Measurements from ENCODE around the gene CCDC92. TPM values are rescaled to one million over a fixed set of nuclear protein-coding genes. Genes with fewer than 3 reads are reported as not detected.

CCDC92 gene
- total and polyA plus RNA-seq, 2 of the 8 experiments (the other 6 are each of a cell fraction or from before 2014, with no cell fraction given), result 0.43 to 0.51 TPM

DNA sequence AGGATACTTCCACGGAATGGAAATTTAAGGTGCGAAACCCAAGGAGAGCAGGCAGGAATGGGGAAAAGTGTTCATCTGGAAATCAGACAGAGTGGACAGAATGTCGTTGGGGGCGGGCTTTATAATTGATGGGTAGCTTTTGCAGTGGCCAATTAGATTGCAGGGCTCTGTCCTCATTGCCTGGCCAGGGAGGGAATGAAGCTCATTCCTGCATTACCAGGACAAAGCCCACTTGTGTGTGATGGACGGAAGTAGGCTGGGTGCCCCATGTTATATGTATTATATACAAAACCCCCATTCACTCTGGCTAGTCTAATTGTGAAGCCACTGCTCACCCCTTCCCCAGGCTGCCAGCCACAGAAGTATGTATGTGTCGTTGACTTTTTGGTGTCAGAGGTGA lies 23.9 kb upstream of the CCDC92 start:
- Histone ChIP-seq H4K8ac (ENCODE audit: extremely low read depth, insufficient read depth, low read length) (no peak overlapping the region), H3K4me2 (ENCODE audit: insufficient read depth in 1 of 2, low read depth in 2 of 2, low read length in 2 of 2) (no peak overlapping the region), H3K36me3 (ENCODE audit: control insufficient read depth in 2 of 4, insufficient read depth in 4 of 4, low read length in 3 of 4) (peaks cover 0 to 3% (median under 1%) of the 10 kb centered on the region in 4 experiments; a peak in 1 of 8 replicates), H3K79me2 (ENCODE audit: control insufficient read depth in 1 of 2, insufficient read depth in 2 of 2, low read length in 2 of 2) (no peaks in the 10 kb centered on the region), H3K27ac (ENCODE audit: low read depth, low read length) (no peak overlapping the region), H3K18ac (ENCODE audit: extremely low read depth, low read length) (no peak overlapping the region), H3K79me1 (ENCODE audit: low read depth, low read length) (no peaks in the 10 kb centered on the region; the same call in 1 of the 2 replicates), H3K4me3 (ENCODE audit: extremely low read depth in 1 of 4, insufficient read depth in 2 of 4, low read depth in 3 of 4, low read length in 4 of 4) (no peak overlapping the region), H2BK5ac (ENCODE audit: low read depth, low read length) (no peak overlapping the region), H3K4ac (replicated peaks; ENCODE audit: insufficient read length, low read depth, low read length) (no peak overlapping the region), H2AFZ (ENCODE audit: low read length) (no peak overlapping the region), H2BK120ac (replicated peaks; ENCODE audit: low read depth, low read length) (no peak overlapping the region), H3K4me1 (replicated peaks in 1 of 4; ENCODE audit: control insufficient read depth in 3 of 4, insufficient read depth in 4 of 4, low read length in 3 of 4) (peaks cover 0 to 3% (median 0%) of the 10 kb centered on the region in 4 experiments; a peak in 2 of 7 replicates), H2BK12ac (ENCODE audit: low read depth, low read length) (no peak overlapping the region), H3K23me2 (ENCODE audit: low read depth, low read length) (no peaks in the 10 kb centered on the region), H3K9ac (replicated peaks in 1 of 4; ENCODE audit: extremely low read depth in 1 of 4, low read depth in 3 of 4, low read length in 3 of 4) (no peak overlapping the region), H3K9me3 (ENCODE audit: insufficient read depth in 2 of 2, low read depth in 1 of 2, low read length in 1 of 2) (no peaks in the 10 kb centered on the region), H2BK20ac (ENCODE audit: low read length) (no peak overlapping the region), H4K91ac (replicated peaks; ENCODE audit: insufficient read length, low read length) (no peak overlapping the region), H2BK15ac (ENCODE audit: low read length) (no peak overlapping the region), H4K20me1 (replicated peaks in 1 of 2; ENCODE audit: control insufficient read depth in 1 of 2, insufficient read depth in 2 of 2, low read length in 2 of 2) (peaks cover 2 to 9% of the 10 kb centered on the region in 2 experiments), H3K23ac (ENCODE audit: insufficient read length) (no peak overlapping the region), H3K56ac (replicated peaks; ENCODE audit: insufficient read length, low read depth, low read length) (no peak overlapping the region), H2AK5ac (ENCODE audit: low read depth, low read length) (no peak overlapping the region), H3K27me3 (replicated peaks in 1 of 4; ENCODE audit: control insufficient read depth in 3 of 4, extremely low read depth in 1 of 4, insufficient read depth in 3 of 4, low read length in 3 of 4) (no peaks in the 10 kb centered on the region; a peak in 1 of 7 replicates), H3K14ac (ENCODE audit: insufficient read length) (no peak overlapping the region), H4K5ac (ENCODE audit: insufficient read length, low read depth, low read length) (no peak overlapping the region)
- WGBS, 2 experiments (ENCODE audit: extremely low coverage in 1 of 2, insufficient coverage in 1 of 2, insufficient read length in 1 of 2, insufficient replicate concordance in 2 of 2, low coverage in 1 of 2, low lambda C conversion rate in 2 of 2, missing lambda C conversion rate in 1 of 2), result 85% methylated on average over 6 of the region's 6 CpGs; no CpG with 5 or more reads in 1 of the 2 experiments
- DNase-seq (ENCODE audit: low read depth in 1 of 2, low spot score in 2 of 2) (no peak), FAIRE-seq (no peak)
- POLR2A ChIA-PET (ENCODE audit: partially characterized antibody), result interaction anchor here (0.7 kb wide), 1 partner anchor 112 kb away, joined by 3 read pairs; no protein-coding TSS in a partner anchor
- TF ChIP-seq HDAC6 (IDR thresholded peaks at IDR 0.05; ENCODE audit: low read depth, low read length) (no peak), CBX8 (IDR thresholded peaks at IDR 0.05; ENCODE audit: borderline replicate concordance, low read depth, low read length) (no peak), TAF1 (IDR thresholded peaks at IDR 0.05; ENCODE audit: low read depth, low read length) (no peak), PHF8 (conservative IDR thresholded peaks at IDR 0.05; ENCODE audit: low read depth, low read length) (no peak), ASH2L (IDR thresholded peaks at IDR 0.05; ENCODE audit: low read length) (no peak), FOSL1 (IDR thresholded peaks at IDR 0.05; ENCODE audit: insufficient read depth, low read depth, low read length) (no peak), POLR2AphosphoS5 (IDR thresholded peaks at IDR 0.05; ENCODE audit: low read depth, low read length) (no peak), SP1 (IDR thresholded peaks at IDR 0.05; ENCODE audit: low read depth, low read length) (no peak), KDM1A (IDR thresholded peaks at IDR 0.05; ENCODE audit: borderline replicate concordance, low read length) (no peak), BCL11A (IDR thresholded peaks at IDR 0.05; ENCODE audit: low read depth in 2 of 2, low read length in 2 of 2) (no peak), NRF1 (IDR thresholded peaks at IDR 0.05; ENCODE audit: low read depth, low read length) (no peak)
- TF ChIP-seq, protein P1, sequence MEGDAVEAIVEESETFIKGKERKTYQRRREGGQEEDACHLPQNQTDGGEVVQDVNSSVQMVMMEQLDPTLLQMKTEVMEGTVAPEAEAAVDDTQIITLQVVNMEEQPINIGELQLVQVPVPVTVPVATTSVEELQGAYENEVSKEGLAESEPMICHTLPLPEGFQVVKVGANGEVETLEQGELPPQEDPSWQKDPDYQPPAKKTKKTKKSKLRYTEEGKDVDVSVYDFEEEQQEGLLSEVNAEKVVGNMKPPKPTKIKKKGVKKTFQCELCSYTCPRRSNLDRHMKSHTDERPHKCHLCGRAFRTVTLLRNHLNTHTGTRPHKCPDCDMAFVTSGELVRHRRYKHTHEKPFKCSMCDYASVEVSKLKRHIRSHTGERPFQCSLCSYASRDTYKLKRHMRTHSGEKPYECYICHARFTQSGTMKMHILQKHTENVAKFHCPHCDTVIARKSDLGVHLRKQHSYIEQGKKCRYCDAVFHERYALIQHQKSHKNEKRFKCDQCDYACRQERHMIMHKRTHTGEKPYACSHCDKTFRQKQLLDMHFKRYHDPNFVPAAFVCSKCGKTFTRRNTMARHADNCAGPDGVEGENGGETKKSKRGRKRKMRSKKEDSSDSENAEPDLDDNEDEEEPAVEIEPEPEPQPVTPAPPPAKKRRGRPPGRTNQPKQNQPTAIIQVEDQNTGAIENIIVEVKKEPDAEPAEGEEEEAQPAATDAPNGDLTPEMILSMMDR (IDR thresholded peaks at IDR 0.05; ENCODE audit: control extremely low read depth in 1 of 3, insufficient read depth in 1 of 3, low read depth in 1 of 3, low read length in 3 of 3), result no peak
- CTCF ChIA-PET (ENCODE audit: partially characterized antibody), result interaction anchor here (0.5 to 2.1 kb wide), 8 partner anchors 8 to 235 kb away, joined by 3 to 9 read pairs (median 4); partner anchors contain the start of gene DNAH10
